Kidney glomerular epithelial cell (primary cell): ENCODE measurements around the gene VPS9D1.

Source experiments
- DNase-seq: peaks from one replicate; lab custom pipeline; 2025; lab: John Stamatoyannopoulos, UW

VPS9D1 gene

DNA sequence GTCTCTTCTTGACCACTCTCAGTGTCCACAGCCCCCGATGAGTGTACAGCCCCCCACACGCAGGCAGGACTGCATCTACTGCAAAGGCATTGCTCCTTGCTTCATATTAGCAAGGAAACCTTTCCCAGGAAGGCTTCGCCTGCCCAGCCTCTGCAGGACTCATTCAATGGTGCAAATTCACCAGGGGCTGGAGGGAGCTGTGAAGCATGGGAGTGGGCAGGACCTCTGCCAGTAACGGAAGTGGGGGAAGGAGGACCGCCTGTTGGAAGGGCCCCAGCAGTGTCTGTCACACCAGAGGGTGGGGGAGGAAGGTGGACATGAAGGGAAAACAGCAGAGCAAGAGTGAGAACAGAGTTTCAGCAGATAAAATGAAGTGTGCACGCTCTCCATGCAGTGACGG, 60.6 kb downstream of the VPS9D1 start:
- no peak for DNase-seq

DNA sequence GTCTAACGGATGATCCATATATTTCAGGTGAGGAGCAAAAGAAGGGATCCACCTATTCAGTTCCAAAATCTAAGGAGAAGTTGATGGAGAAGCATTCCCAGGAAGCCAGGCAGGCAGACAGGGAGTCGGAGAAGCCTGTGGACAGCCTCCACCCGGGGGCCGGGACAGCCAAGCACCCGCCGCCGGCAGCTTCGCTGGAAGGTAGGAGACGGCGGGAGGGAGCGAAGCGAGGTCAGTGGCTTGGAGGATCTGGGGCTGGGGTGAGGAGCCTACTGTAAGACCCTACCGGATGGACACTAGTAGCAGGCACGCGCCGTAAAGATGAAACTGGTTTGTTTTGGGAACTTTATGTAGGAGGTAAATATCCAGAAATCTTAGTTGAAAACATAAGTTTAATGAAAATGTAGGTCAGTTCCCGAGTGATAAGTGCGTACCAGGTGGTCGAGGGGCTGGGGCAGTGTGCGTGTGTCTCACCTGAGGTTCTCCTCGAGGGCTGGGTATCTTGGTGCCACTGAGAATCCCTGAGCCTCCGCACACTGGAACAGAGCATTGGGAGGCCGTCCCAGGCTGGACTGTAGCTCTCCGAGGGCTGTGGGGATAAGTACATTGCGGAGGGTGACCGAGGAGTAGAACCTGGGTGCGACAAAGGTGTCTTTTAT, 62.3 kb downstream of the VPS9D1 start:
- peak; percentile 60 for DNase-seq

DNA sequence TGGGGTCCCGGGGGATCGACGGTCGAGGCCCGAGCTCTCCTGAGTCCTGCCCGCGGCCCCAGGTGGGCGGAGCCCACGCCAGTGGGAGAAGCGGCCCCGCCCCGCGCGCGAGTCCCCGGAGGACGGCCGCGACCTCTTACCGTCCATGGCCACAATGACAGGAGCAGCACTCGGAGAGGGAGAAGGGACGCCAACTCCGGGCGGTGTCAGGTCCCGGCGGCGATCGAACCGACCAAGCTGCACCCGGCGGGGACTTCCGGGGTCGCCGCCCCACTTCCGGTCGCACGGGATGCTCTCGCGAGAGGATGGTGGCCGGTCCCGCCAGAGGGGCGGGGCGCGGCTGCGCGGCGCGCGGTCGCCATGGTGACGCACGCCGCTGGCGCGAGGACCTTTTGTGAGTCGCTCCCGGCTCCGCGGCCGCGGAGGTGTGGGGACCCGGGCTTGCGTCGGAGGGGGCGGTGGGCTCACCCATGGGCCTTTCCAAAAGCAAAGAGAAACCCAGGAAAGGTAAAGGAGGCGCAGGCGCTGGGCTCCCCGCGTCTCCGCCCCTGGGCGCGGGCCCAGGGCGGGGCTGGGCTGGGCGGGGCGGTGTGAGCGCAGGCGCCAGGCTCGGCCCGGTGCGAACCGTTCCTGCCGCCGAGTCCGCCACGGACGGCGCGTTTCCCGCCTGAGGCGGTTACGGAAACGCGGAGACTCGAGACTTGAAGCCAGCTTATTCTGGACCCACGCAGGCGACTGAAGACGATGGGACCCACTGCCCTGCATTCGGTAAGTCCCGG, 63.1 kb downstream of the VPS9D1 start, which contains the start of the genes CHMP1A and SPATA33:
CHMP1A (minus strand) TSS at position 267 of the 779 bp plus-strand sequence; CDS start at position 147, 120 bp downstream.
SPATA33 (plus strand) TSS at position 395 of the 779 bp plus-strand sequence; CDS start at position 471, 76 bp downstream.
- DNase-seq: peak; percentile 72
